Loucy (cell line): ENCODE data around the gene FAM25G.

Experiments used
- H2AFZ ChIP-seq: fragments of 200-600 bp; sonication (generic); 2 replicates; pipeline ENCODE4 v1.6.0; 2016; ENCODE audit warnings: antibody characterized with exemption, mild to moderate bottlenecking, low read length, moderate library complexity
- H3F3A ChIP-seq: fragments of 200-600 bp; 2 replicates; pipeline ENCODE4 v1.6.0; 2016; ENCODE audit warnings: antibody characterized with exemption, low read depth, mild to moderate bottlenecking
- H3K27me3 ChIP-seq: fragments of 200-600 bp; sonication (generic); 2 replicates; pipeline ENCODE4 v1.6.1; 2014; ENCODE audit warnings: low read length, mild to moderate bottlenecking; ENCODE audit not compliant: insufficient read depth, poor library complexity, severe bottlenecking
- H3K36me3 ChIP-seq: fragments of 200-600 bp; sonication (generic); 2 replicates; pipeline ENCODE4 v1.6.1; 2016; ENCODE audit warnings: low read length; ENCODE audit not compliant: insufficient read depth
- H3K4me1 ChIP-seq: fragments of 200-600 bp; sonication (generic); 2 replicates; pipeline ENCODE4 v1.5.1; 2014; ENCODE audit warnings: low read length, mild to moderate bottlenecking; ENCODE audit not compliant: insufficient read depth, poor library complexity, severe bottlenecking
- H3K4me2 ChIP-seq: fragments of 200-600 bp; sonication (generic); 2 replicates; pipeline ENCODE4 v1.6.0; 2014; ENCODE audit warnings: antibody characterized with exemption, low read length, low read depth, mild to moderate bottlenecking; ENCODE audit not compliant: poor library complexity, severe bottlenecking
- H3K4me3 ChIP-seq: fragments of 200-600 bp; sonication (generic); 2 replicates; pipeline ENCODE4 v1.5.1; 2014; ENCODE audit warnings: low read length, mild to moderate bottlenecking, mixed read lengths; ENCODE audit not compliant: poor library complexity, severe bottlenecking
- H3K79me2 ChIP-seq: fragments of 200-600 bp; sonication (generic); 2 replicates; pipeline ENCODE4 v1.6.1; 2014; ENCODE audit warnings: low read length; ENCODE audit not compliant: insufficient read depth
- H3K9ac ChIP-seq: fragments of 200-600 bp; sonication (generic); 2 replicates; pipeline ENCODE4 v1.6.0; 2014; ENCODE audit warnings: mild to moderate bottlenecking, low read depth, low read length, moderate library complexity; ENCODE audit not compliant: poor library complexity, severe bottlenecking
- H3K9me2 ChIP-seq: fragments of 200-600 bp; sonication (generic); replicated peaks from 2 replicates; pipeline ENCODE4 v1.6.1; 2016; ENCODE audit warnings: low read depth, low read length, mixed read lengths
- H3K9me3 ChIP-seq: fragments of 200-600 bp; sonication (generic); 2 replicates; pipeline ENCODE4 v1.6.1; 2014; ENCODE audit warnings: mild to moderate bottlenecking, antibody characterized with exemption, low read length, low read depth; ENCODE audit not compliant: insufficient read depth
- H4K20me1 ChIP-seq: fragments of 200-600 bp; sonication (generic); 2 replicates; pipeline ENCODE4 v1.6.0; 2014; ENCODE audit warnings: antibody characterized with exemption, low read length, mild to moderate bottlenecking; ENCODE audit not compliant: insufficient read depth, poor library complexity, severe bottlenecking
- EZH2phosphoT487 ChIP-seq: fragments of 200-600 bp; IDR thresholded peaks from 2 replicates; pipeline ENCODE4 v1.6.1; 2018; ENCODE audit warnings: antibody characterized with exemption, mild to moderate bottlenecking, moderate library complexity, borderline replicate concordance
- TF ChIP-seq, protein P1 (sequence below): fragments of 200-600 bp; sonication (generic); conservative IDR thresholded peaks from 2 replicates; pipeline ENCODE4 v1.5.1; 2014; ENCODE audit warnings: mild to moderate bottlenecking, antibody characterized with exemption, low read length

Gene FAM25G

DNA sequence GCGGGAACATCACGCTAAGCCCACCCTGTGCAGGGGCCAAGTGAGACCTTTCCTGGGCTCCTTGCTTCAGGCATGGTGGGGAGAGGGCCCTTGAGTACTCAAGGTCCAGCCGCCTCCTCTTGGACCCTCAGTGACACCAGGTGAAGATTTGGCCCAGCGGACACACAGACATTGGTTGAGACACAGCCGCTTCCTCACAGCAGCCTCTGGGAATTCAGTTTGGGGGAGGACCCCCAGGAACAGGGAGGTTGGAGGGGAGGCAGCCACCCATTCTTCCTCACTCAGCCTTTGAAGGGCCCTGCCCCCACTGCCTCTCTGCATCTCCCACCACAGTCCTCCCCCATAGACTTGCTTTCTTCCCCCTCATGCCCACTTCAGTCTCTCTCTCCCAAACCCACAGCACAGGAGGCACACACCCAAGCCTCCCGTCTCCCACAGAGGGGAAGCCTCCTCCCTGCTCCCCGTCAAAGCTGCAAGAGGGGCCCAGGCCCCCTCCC, 39.5 kb downstream of the FAM25G start:
- no peaks in the 10 kb centered on the region for H3K9me2 ChIP-seq
- peaks cover 14% of the 10 kb centered on the region for H3K4me1 ChIP-seq
- no peak overlapping the region for H3K4me3 ChIP-seq
- H3K4me2 ChIP-seq: no peak overlapping the region
- H3F3A ChIP-seq: no peaks in the 10 kb centered on the region
- no peaks in the 10 kb centered on the region for H3K9me3 ChIP-seq
- no peak overlapping the region for H2AFZ ChIP-seq
- H3K36me3 ChIP-seq: no peaks in the 10 kb centered on the region
- no peak overlapping the region for H3K9ac ChIP-seq
- no peak for TF ChIP-seq EZH2phosphoT487
- TF ChIP-seq, protein P1, sequence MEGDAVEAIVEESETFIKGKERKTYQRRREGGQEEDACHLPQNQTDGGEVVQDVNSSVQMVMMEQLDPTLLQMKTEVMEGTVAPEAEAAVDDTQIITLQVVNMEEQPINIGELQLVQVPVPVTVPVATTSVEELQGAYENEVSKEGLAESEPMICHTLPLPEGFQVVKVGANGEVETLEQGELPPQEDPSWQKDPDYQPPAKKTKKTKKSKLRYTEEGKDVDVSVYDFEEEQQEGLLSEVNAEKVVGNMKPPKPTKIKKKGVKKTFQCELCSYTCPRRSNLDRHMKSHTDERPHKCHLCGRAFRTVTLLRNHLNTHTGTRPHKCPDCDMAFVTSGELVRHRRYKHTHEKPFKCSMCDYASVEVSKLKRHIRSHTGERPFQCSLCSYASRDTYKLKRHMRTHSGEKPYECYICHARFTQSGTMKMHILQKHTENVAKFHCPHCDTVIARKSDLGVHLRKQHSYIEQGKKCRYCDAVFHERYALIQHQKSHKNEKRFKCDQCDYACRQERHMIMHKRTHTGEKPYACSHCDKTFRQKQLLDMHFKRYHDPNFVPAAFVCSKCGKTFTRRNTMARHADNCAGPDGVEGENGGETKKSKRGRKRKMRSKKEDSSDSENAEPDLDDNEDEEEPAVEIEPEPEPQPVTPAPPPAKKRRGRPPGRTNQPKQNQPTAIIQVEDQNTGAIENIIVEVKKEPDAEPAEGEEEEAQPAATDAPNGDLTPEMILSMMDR: no peak
- H4K20me1 ChIP-seq: no peaks in the 10 kb centered on the region
- H3K27me3 ChIP-seq: no peaks in the 10 kb centered on the region
- H3K79me2 ChIP-seq: no peaks in the 10 kb centered on the region

- Histone ChIP-seq H4K20me1 (no peaks in the 10 kb centered on the region), H3K79me2 (no peaks in the 10 kb centered on the region), H3K9me2 (no peaks in the 10 kb centered on the region), H3F3A (no peaks in the 10 kb centered on the region), H3K4me1 (peaks cover 14% of the 10 kb centered on the region), H3K27me3 (no peaks in the 10 kb centered on the region), H3K4me2 (no peak overlapping the region), H2AFZ (no peak overlapping the region), H3K9ac (no peak overlapping the region), H3K9me3 (no peaks in the 10 kb centered on the region), H3K4me3 (no peak overlapping the region), H3K36me3 (no peaks in the 10 kb centered on the region)
- no peak for TF ChIP-seq EZH2phosphoT487
- TF ChIP-seq, protein P1: no peak
These were observed 40.1 kb downstream of the FAM25G start for GRCh38 chr10:47451273-47451997.

DNA sequence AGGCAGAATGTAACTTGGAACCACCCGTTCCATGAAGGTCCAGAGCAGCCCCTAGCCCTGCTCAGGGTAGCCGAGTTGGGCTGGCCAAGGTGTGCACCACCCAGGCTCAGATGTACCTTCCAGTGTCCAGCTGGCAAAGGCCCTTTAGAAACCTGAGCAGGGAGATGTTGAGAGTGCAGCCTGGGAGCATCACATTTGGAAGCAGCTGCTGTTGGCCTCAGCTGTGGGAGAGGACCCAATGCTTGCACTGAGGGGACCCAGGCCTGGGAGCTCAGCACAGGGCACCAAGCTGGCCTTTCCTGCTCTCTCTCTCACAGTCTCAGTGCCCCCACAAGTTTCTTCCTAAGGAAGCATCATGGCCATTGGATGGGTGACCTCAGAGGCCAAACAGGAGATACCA, 41.1 kb downstream of the FAM25G start:
- Histone ChIP-seq H3K4me3 (no peak overlapping the region), H3K4me1 (peaks cover 14% of the 10 kb centered on the region), H3K27me3 (no peaks in the 10 kb centered on the region), H3F3A (no peaks in the 10 kb centered on the region), H3K9ac (no peak overlapping the region), H3K9me2 (no peaks in the 10 kb centered on the region), H4K20me1 (no peaks in the 10 kb centered on the region), H3K36me3 (no peaks in the 10 kb centered on the region), H3K9me3 (no peaks in the 10 kb centered on the region), H3K79me2 (no peaks in the 10 kb centered on the region), H3K4me2 (no peak overlapping the region), H2AFZ (no peak overlapping the region)
- no peak for TF ChIP-seq EZH2phosphoT487
- TF ChIP-seq, protein P1: no peak
